ENCODE data around the gene SMAD5.

GRCh38 chr5:136129445-136129844 is 3.2 kb upstream of the SMAD5 start:
- no peak for TF ChIP-seq CTCF (IDR thresholded peaks at IDR 0.05; ENCODE audit: low read length)
- no peak for TF ChIP-seq EZH2 (optimal IDR thresholded peaks at IDR 0.05; ENCODE audit: low read depth, low read length)
